Frontal cortex (tissue), 4 donors: Measurements from ENCODE around the gene GRAMD1B. TPM values are rescaled to one million over a fixed set of nuclear protein-coding genes. Genes with fewer than 3 reads are reported as not detected.

ENCODE experiments used
- DNase-seq, 2 donors: peaks; one replicate each; pipeline ENCODE4 v3.0.0; 2012; ENCODE audit warnings: low spot score in 2 of 2
- FAIRE-seq: peaks from 2 replicates; lab custom pipeline; 2012; peaks lifted over from hg19 to GRCh38; lab: Jason Lieb, UNC
- total RNA-seq: library from RNA; depleted of rRNA; stranded (reverse); fragments of >200 nt; gene quantifications from one replicate; pipeline ENCODE4 v1.2.3, GENCODE V29; 2014
- donor health status: control.
- donor health status: control.
- donor health status: control.

GRAMD1B gene
- total RNA-seq, 1 donor from 2014 or later, result 39.9 TPM

- no peak for FAIRE-seq
- no peak for DNase-seq
These were observed 21.2 kb upstream of the GRAMD1B start for GRCh38 chr11:123408619-123409455.

- DNase-seq (no peak), FAIRE-seq (no peak)
These were observed 20.4 kb upstream of the GRAMD1B start for GRCh38 chr11:123409456-123410217.

- no peak for DNase-seq
These were observed 19.9 kb upstream of the GRAMD1B start for GRCh38 chr11:123410218-123410549.

GRCh38 chr11:123413636-123414035, 16.4 kb upstream of the GRAMD1B start:
- DNase-seq (no peak), FAIRE-seq (no peak)

More at GRCh38 chr11:123410218-123410549, 19.9 kb upstream of the GRAMD1B start:
- FAIRE-seq, result no peak

GRCh38 chr11:123416566-123416965, 13.5 kb upstream of the GRAMD1B start:
- no peak for FAIRE-seq
- no peak for DNase-seq

GRCh38 chr11:123418351-123419114, 11.5 kb upstream of the GRAMD1B start:
- FAIRE-seq (no peak), DNase-seq (no peak)

GRCh38 chr11:123419731-123420452, 10.2 kb upstream of the GRAMD1B start:
- no peak for FAIRE-seq

GRCh38 chr11:123421589-123421988, 8.5 kb upstream of the GRAMD1B start:
- FAIRE-seq (no peak), DNase-seq (no peak)

More at GRCh38 chr11:123419731-123420452, 10.2 kb upstream of the GRAMD1B start:
- DNase-seq, result no peak

- FAIRE-seq (no peak), DNase-seq (no peak)
These were observed 4.7 kb upstream of the GRAMD1B start for GRCh38 chr11:123425367-123425766.

GRCh38 chr11:123426789-123427188, 3.3 kb upstream of the GRAMD1B start:
- DNase-seq (no peak), FAIRE-seq (no peak)

GRCh38 chr11:123427405-123427804, 2.7 kb upstream of the GRAMD1B start:
- DNase-seq (no peak), FAIRE-seq (no peak)

GRCh38 chr11:123428116-123428715, 1.9 kb upstream of the GRAMD1B start:
- no peak for FAIRE-seq
- DNase-seq, result no peak

GRCh38 chr11:123429336-123429735, 733 bp upstream of the GRAMD1B start:
- FAIRE-seq (no peak), DNase-seq (no peak)

- peak; percentile 29 to 30 for DNase-seq
- no peak for FAIRE-seq
These were observed 840 bp downstream of the GRAMD1B start for GRCh38 chr11:123430721-123431497.

GRCh38 chr11:123431619-123432018, 1.6 kb downstream of the GRAMD1B start:
- FAIRE-seq (no peak), DNase-seq (no peak)

GRCh38 chr11:123434262-123434661, 4.2 kb downstream of the GRAMD1B start:
- FAIRE-seq, result no peak
- no peak for DNase-seq

GRCh38 chr11:123434911-123435310, 4.8 kb downstream of the GRAMD1B start:
- no peak for DNase-seq
- no peak for FAIRE-seq

GRCh38 chr11:123437236-123437979, 7.3 kb downstream of the GRAMD1B start:
- no peak for FAIRE-seq

More at GRCh38 chr11:123437236-123437979, 7.3 kb downstream of the GRAMD1B start:
- no peak for DNase-seq
